Astrocyte of the cerebellum (primary cell): ENCODE data around the gene HSD17B13.
A peak's percentile ranks its signal among the peaks of the same experiment; 100 is the strongest.
"Not testable (repeated sequence)": the region's sequence is repeated elsewhere in the genome, so short reads cannot be mapped to it uniquely, and the experiment has no call there.

ENCODE experiments used
- DNase-seq: peaks from one replicate; pipeline ENCODE4 v3.0.0-alpha.2; 2011; ENCODE audit warnings: low read depth
- H3K4me3 ChIP-seq: 2 replicates; pipeline ENCODE4 v1.5.1; 2011; ENCODE audit warnings: mild to moderate bottlenecking, low read depth, low read length, moderate library complexity
- in situ Hi-C: cut with HindIII; loops from 2 replicates; pipeline ENCODE4 v1.10.0; 2017; ENCODE audit warnings: low sequenced_read_pairs
- TF ChIP-seq, protein P1 (sequence below): IDR thresholded peaks from 2 replicates; pipeline ENCODE4 v1.5.1; 2012; ENCODE audit warnings: low read length, low read depth, moderate library complexity, mild to moderate bottlenecking; ENCODE audit errors: missing control alignments

HSD17B13 gene

GRCh38 chr4:87309625-87310024 is 13.1 kb downstream of the HSD17B13 start:
- TF ChIP-seq, protein P1, sequence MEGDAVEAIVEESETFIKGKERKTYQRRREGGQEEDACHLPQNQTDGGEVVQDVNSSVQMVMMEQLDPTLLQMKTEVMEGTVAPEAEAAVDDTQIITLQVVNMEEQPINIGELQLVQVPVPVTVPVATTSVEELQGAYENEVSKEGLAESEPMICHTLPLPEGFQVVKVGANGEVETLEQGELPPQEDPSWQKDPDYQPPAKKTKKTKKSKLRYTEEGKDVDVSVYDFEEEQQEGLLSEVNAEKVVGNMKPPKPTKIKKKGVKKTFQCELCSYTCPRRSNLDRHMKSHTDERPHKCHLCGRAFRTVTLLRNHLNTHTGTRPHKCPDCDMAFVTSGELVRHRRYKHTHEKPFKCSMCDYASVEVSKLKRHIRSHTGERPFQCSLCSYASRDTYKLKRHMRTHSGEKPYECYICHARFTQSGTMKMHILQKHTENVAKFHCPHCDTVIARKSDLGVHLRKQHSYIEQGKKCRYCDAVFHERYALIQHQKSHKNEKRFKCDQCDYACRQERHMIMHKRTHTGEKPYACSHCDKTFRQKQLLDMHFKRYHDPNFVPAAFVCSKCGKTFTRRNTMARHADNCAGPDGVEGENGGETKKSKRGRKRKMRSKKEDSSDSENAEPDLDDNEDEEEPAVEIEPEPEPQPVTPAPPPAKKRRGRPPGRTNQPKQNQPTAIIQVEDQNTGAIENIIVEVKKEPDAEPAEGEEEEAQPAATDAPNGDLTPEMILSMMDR, result no peak
- no peak for DNase-seq
- no peak overlapping the region for H3K4me3 ChIP-seq
- in situ Hi-C loops, result no loop called here

GRCh38 chr4:87306056-87306455 is 16.6 kb downstream of the HSD17B13 start:
- DNase-seq, result no peak
- H3K4me3 ChIP-seq, result no peak overlapping the region
- in situ Hi-C loops, result no loop called here
- TF ChIP-seq, protein P1, result no peak

- in situ Hi-C loops, result no loop called here
- TF ChIP-seq, protein P1, result no peak
- DNase-seq, result no peak
- no peak overlapping the region for H3K4me3 ChIP-seq
Measured at GRCh38 chr4:87305562-87305961, 17.1 kb downstream of the HSD17B13 start.

GRCh38 chr4:87304745-87305432 is 17.8 kb downstream of the HSD17B13 start:
- peak; percentile 13 for DNase-seq
- in situ Hi-C loops, result no loop called here
- TF ChIP-seq, protein P1, result no peak
- no peak overlapping the region for H3K4me3 ChIP-seq

DNA sequence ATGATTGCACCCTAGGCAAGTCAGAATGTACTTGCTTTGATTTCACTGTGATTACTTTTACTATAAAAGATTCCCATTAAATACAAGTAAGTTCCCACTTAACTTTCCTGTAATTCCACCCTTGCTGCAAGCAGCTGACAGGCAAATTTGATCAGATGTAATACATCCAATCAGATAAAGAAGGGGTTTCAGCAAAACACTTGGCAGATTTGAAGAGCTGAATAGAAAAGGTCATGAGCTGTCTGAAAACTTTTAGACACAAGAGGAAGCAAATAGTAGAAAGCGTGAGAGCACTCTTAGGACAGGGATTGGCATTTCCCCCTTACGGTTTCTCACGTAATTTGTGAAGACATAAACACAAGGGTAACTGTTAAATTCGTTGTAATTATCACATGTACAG is 22.8 kb downstream of the HSD17B13 start:
- in situ Hi-C loops, result no loop called here
- TF ChIP-seq, protein P1, result no peak
- no peak for DNase-seq
- no peak overlapping the region for H3K4me3 ChIP-seq

DNA sequence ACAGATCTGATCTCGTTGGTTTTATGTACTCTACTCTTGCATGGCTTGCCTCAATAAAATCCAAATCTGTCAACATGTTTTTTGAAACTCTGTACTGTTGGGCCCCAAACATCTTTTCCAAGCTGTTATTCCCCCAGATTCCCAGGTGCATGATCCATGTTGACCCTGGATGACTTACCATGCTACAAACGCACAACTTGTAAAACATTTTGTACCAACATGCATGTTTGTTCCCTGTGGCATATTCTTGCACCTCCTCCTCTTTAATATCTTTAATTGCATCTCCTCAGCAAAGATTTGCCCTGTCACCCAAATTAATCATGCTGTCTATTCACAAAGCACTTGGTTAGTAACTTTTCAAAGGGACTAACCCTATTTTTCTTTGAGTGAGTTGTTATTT is 24.3 kb downstream of the HSD17B13 start:
- in situ Hi-C loops, result no loop called here
- no peak overlapping the region for H3K4me3 ChIP-seq
- DNase-seq, result no peak
- TF ChIP-seq, protein P1, result no peak

- H3K4me3 ChIP-seq, in situ Hi-C loops, DNase-seq: not testable (repeated sequence)
Measured at GRCh38 chr4:87294911-87295310, 27.8 kb downstream of the HSD17B13 start.

DNA sequence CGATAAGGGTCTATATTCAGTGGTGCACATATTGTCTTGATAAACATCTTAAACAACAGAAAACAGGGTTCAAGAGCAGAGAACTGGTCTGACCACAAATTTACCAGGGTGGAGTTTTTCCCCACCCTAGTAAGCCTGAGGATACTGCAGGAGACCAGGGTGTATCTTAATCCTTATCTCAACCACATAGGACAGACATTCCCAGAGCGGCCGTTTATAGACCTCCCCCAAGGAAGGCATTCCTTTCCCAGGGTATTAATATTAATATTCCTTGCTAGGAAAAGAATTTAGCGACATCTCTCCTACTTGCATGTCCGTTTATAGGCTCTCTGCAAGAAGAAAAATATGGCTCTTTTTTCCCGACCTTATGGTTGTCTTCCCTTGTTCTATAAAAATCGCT is 28.8 kb downstream of the HSD17B13 start:
- H3K4me3 ChIP-seq, DNase-seq, in situ Hi-C loops: not testable (repeated sequence)
